Gastroesophageal sphincter (tissue), 4 donors: Measurements from ENCODE around the gene PDIK1L. TPM values are rescaled to one million over a fixed set of nuclear protein-coding genes. Genes with fewer than 3 reads are reported as not detected.

Experiments
- ATAC-seq: fragments of 150-250 bp; one replicate; pipeline ENCODE4 v1.9.1; 2016; ENCODE audit warnings: mild to moderate bottlenecking, moderate library complexity
- H3K27ac ChIP-seq, 4 donors: fragments of 200-600 bp; sonication (generic) in 3 of 4; 1 replicate in 3 of 4; 2 replicates in 1 of 4; pipeline ENCODE4 v1.5.1; 2016 to 2019
- H3K27me3 ChIP-seq: fragments of 200-600 bp; sonication (generic); one replicate; pipeline ENCODE4 v1.5.1; 2019
- H3K36me3 ChIP-seq, 2 donors: fragments of 200-600 bp; sonication (generic); one replicate each; pipeline ENCODE4 v1.5.1; 2019; ENCODE audit warnings: control low read depth in 1 of 2
- H3K4me1 ChIP-seq, 3 donors: fragments of 200-600 bp; sonication (generic); 1 replicate in 2 of 3; 2 replicates in 1 of 3; pipeline ENCODE4 v1.5.1; 2016 to 2019; ENCODE audit warnings: control low read depth in 2 of 3
- H3K4me3 ChIP-seq, 2 donors: fragments of 200-600 bp; sonication (generic); one replicate each; pipeline ENCODE4 v1.5.1; 2019; ENCODE audit warnings: mild to moderate bottlenecking in 1 of 2, moderate library complexity in 1 of 2
- H3K9me3 ChIP-seq, 3 donors: fragments of 200-600 bp; sonication (generic); one replicate each; pipeline ENCODE4 v1.5.1; 2017 to 2019; ENCODE audit warnings: control low read depth in 2 of 3
- EP300 ChIP-seq: sonication (generic); formaldehyde crosslinking; IDR thresholded peaks from one replicate; pipeline ENCODE4 v1.6.1; 2017; ENCODE audit warnings: antibody characterized with exemption, mild to moderate bottlenecking
- POLR2A ChIP-seq, 2 donors: fragments of 450-650 bp; IDR thresholded peaks; one replicate each; pipeline ENCODE4 v1.6.1; 2017; ENCODE audit warnings: antibody characterized with exemption in 2 of 2, mild to moderate bottlenecking in 2 of 2, moderate library complexity in 1 of 2
- POLR2AphosphoS5 ChIP-seq: sonication (generic); formaldehyde crosslinking; IDR thresholded peaks from one replicate; pipeline ENCODE4 v1.6.1; 2017; ENCODE audit warnings: antibody characterized with exemption
- WGBS, 2 donors: methylation state at CpG; one replicate each; pipeline ENCODE4 v1.1.5; 2018; ENCODE audit warnings: low coverage in 1 of 2; 5-methylcytosine and 5-hydroxymethylcytosine counted together
- total RNA-seq, 4 donors: library from RNA; depleted of rRNA; stranded (reverse); fragments of >200 nt; gene quantifications; one replicate each; pipeline ENCODE4 v1.1.0, GENCODE V29; 2016
- TF ChIP-seq, protein P1 (sequence below), 4 experiments: fragments of 200-600 bp in 2 of 4; fragments of 450-650 bp in 2 of 4; sonication (generic) in 1 of 4; IDR thresholded peaks; one replicate each; pipeline ENCODE4 v1.5.1; 2017 to 2019; ENCODE audit warnings: antibody characterized with exemption in 4 of 4, mild to moderate bottlenecking in 2 of 4, moderate library complexity in 2 of 4

Gene PDIK1L
- total RNA-seq, 4 donors from 2014 or later = 6.2 to 9.3 (median 6.8) TPM

DNA sequence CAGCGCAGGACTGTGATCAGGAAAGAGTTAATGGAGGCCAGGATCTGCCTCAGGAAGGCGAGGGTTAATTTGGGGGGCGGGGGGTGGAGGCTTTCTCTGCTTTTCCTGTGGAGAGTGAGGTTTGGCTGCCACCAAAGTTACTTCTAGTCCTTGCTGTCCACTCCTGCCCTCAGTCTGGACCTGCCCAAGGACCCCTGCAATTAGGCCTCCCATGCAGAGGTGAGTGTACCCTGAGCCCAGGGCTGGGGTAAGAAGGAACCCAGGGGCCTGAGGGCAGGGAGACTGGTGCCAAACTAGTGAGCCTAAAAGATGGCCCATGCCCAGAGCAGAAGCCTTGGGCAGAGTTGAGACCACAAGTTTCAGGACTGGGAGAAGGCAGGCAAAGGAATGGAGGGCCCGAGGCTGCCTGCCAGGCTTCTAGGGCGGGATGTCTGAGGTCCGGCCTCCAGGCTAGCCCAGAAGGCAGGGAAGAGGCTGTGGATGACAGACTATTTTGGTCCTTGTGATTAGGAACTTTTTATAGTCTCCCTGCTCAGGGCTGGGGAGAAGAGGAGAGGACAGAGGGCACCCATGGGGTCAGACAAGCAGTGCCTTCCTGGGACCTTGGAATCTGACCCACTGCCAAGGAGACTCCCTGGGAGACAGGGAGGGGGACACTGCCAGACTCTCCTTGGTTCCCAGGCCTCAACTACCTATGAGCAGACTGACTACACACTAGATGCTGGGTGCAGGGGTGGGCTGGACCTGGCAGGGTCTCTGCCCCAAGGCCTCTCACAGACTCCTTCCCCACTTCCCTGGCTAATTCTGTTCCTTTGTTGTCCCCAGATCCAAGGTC, 47.5 kb downstream of the PDIK1L start, which contains the start of gene FAM110D:
Gene FAM110D, plus strand, starts transcription at position 172 of the 835 bp plus-strand sequence. CDS start 2,213 bp downstream, outside the sequence.
- 0 to 77% methylated on average over 1 to 2 of the region's 6 CpGs for WGBS, 2 donors
- H3K27ac ChIP-seq = peak within 1 kb of the TSS in 3 of 4 donors; percentile 38 to 54 (median 50)

DNA sequence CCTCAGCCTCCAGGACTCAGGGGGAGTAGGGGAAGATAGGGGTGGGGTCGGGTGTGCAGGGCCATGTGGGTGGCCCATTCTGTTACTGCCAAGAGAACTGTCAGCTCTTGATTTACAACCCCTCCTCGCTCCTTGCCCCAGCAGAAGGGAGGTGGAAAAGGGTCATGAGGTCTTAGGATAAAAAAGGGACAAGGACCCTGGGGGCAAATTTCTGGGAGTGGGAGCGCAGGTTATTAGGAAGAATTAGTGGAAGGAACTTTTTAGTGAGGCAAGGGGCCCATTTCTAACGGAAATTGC, 48.1 kb downstream of the PDIK1L start:
- 68% methylated on average over 4 of the region's 4 CpGs; no CpG with 5 or more reads in 1 of the 2 donors for WGBS, 2 donors
- Histone ChIP-seq H3K4me3 (peak overlapping the region in 1 of 2 donors; percentile 56), H3K27ac (peak overlapping the region in 3 of 4 donors; percentile 38 to 54 (median 50)), H3K36me3 (no peaks in the 10 kb centered on the region), H3K9me3 (no peaks in the 10 kb centered on the region), H3K4me1 (peaks cover 0 to 30% (median 10%) of the 10 kb centered on the region in 3 donors), H3K27me3 (peaks cover 43% of the 10 kb centered on the region)
- no peak for ATAC-seq
- TF ChIP-seq POLR2AphosphoS5 (no peak), EP300 (no peak), POLR2A (IDR thresholded peaks at IDR 0.05) (no peak)
- TF ChIP-seq, protein P1, sequence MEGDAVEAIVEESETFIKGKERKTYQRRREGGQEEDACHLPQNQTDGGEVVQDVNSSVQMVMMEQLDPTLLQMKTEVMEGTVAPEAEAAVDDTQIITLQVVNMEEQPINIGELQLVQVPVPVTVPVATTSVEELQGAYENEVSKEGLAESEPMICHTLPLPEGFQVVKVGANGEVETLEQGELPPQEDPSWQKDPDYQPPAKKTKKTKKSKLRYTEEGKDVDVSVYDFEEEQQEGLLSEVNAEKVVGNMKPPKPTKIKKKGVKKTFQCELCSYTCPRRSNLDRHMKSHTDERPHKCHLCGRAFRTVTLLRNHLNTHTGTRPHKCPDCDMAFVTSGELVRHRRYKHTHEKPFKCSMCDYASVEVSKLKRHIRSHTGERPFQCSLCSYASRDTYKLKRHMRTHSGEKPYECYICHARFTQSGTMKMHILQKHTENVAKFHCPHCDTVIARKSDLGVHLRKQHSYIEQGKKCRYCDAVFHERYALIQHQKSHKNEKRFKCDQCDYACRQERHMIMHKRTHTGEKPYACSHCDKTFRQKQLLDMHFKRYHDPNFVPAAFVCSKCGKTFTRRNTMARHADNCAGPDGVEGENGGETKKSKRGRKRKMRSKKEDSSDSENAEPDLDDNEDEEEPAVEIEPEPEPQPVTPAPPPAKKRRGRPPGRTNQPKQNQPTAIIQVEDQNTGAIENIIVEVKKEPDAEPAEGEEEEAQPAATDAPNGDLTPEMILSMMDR (IDR thresholded peaks at IDR 0.05) = no peak

More for the DNA sequence above, 47.5 kb downstream of the PDIK1L start, which contains the start of gene FAM110D:
- H3K27me3 ChIP-seq = peaks cover 47% of the 10 kb centered on the region
- H3K9me3 ChIP-seq = no peaks in the 10 kb centered on the region
- H3K4me3 ChIP-seq = peak within 1 kb of the TSS in 1 of 2 donors; percentile 56
- H3K4me1 ChIP-seq = peaks cover 0 to 25% (median 10%) of the 10 kb centered on the region in 3 donors
- TF ChIP-seq EP300 (no peak), POLR2AphosphoS5 (no peak), POLR2A (IDR thresholded peaks at IDR 0.05) (no peak)
- TF ChIP-seq, protein P1 (IDR thresholded peaks at IDR 0.05) = no peak
- ATAC-seq = no peak
- no peaks in the 10 kb centered on the region for H3K36me3 ChIP-seq

DNA sequence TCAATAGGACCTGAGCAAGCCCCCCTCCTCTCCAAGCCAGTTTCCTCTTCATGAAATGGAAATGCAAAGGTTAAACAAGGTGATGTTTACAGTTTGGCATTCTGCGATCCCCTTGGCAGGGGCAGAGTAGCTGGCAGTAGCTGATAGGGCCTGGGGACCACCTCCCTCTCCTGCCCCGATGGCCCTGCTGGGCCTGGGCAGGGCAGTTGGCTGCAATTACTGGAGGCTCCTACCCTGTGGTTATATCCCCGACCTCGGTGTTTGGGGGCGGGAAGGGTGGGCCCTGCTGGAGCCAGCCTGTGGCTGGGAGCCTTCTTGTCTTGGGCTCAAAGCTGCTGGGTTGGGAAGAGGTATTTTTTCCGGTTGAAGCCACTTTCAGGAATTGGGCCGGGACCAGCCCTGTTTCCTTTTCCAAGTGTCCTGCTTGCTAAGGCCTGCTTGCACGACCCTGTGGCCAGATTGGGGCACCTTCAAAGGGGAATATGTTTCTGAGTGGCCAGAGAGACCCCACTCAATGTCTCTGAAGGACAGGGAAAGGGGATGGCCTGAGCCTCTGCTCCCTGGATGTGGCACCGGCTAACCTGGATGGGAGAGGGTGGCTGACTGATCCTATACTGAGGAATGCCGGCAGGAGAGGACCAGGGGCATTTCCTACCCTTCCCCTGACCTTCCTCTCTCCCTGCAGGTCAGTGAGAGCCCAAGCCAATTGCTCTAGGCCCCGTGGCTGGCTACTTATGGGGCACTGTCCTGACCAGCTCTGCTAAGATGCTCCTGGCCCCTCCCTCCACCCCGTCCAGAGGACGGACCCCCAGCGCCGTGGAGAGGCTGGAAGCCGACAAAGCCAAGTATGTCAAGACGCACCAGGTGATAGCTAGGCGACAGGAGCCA, 49.1 kb downstream of the PDIK1L start:
- Histone ChIP-seq H3K27me3 (peaks cover 34% of the 10 kb centered on the region), H3K4me3 (peak overlapping the region; percentile 35 to 56), H3K9me3 (no peaks in the 10 kb centered on the region), H3K4me1 (peaks cover 0 to 33% (median 10%) of the 10 kb centered on the region in 3 donors), H3K36me3 (no peaks in the 10 kb centered on the region), H3K27ac (peak overlapping the region in 3 of 4 donors; percentile 56 to 78 (median 60))
- WGBS, 2 donors = 100% methylated on average over 1 of the region's 18 CpGs; no CpG with 5 or more reads in 1 of the 2 donors
- ATAC-seq = peak; percentile 1
- no peak for TF ChIP-seq POLR2AphosphoS5
- no peak for TF ChIP-seq EP300
- TF ChIP-seq, protein P1 (IDR thresholded peaks at IDR 0.05) = no peak
- TF ChIP-seq POLR2A (IDR thresholded peaks at IDR 0.05) = no peak

DNA sequence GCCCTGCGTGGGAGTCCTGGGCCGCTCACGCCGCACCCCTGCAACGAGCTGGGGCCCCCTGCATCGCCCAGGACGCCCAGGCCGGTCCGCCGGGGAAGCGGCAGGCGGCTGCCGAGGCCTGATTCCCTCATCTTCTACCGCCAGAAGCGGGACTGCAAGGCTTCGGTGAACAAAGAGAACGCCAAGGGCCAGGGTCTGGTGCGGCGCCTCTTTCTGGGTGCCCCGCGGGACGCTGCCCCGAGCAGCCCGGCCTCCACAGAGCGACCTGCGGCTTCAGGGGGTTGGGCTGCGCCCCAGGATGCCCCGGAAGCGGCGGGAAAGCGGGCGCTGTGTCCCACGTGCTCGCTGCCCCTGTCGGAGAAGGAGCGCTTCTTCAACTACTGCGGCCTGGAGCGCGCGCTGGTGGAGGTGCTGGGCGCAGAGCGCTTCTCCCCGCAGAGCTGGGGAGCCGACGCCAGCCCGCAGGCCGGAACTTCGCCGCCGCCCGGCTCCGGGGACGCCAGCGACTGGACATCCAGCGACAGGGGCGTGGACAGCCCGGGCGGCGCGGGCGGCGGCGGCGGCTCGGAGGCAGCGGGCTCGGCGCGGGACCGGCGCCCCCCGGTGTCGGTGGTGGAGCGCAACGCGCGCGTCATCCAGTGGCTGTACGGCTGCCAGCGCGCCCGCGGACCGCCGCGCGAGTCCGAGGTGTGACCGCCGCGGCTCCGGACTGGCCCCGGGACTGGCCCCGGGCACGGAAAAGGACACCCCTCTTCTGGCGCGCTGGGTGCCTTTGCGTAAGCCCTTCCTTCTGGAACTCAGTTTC, 50.0 kb downstream of the PDIK1L start:
- no CpG with 5 or more reads among the region's 98 CpGs for WGBS, 2 donors
- TF ChIP-seq POLR2A (IDR thresholded peaks at IDR 0.05) = no peak
- TF ChIP-seq POLR2AphosphoS5 = no peak
- TF ChIP-seq, protein P1 (IDR thresholded peaks at IDR 0.05) = peak in 2 of 4 experiments; percentile 31 to 40
- TF ChIP-seq EP300 = no peak
- Histone ChIP-seq H3K27ac (peak overlapping the region in 3 of 4 donors; percentile 56 to 78 (median 60)), H3K4me1 (peaks cover 0 to 33% (median 10%) of the 10 kb centered on the region in 3 donors), H3K27me3 (peaks cover 26% of the 10 kb centered on the region), H3K4me3 (peak overlapping the region; percentile 35 to 56), H3K36me3 (no peaks in the 10 kb centered on the region), H3K9me3 (no peaks in the 10 kb centered on the region)
- ATAC-seq = peak; percentile 72
